Pulmonary artery endothelial cell (primary cell): Measurements from ENCODE around the gene INTS4. TPM values are rescaled to one million over a fixed set of nuclear protein-coding genes. Genes with fewer than 3 reads are reported as not detected.
"Not testable (repeated sequence)": the region's sequence is repeated elsewhere in the genome, so short reads cannot be mapped to it uniquely, and the experiment has no call there.

ENCODE experiments used
- DNase-seq: peaks from one replicate; pipeline ENCODE4 v3.0.0-alpha.2; 2011; ENCODE audit warnings: low read depth, low spot score
- total RNA-seq: library from RNA; depleted of rRNA; stranded (reverse); fragments of >200 nt; gene quantifications from 2 replicates; pipeline ENCODE4 v1.2.3, GENCODE V29; 2014

The INTS4 gene
- total RNA-seq, 1 donor from 2014 or later: 30.5 TPM

GRCh38 chr11:77882396-77882795 lies 112.1 kb downstream of the INTS4 start:
- no peak for DNase-seq

GRCh38 chr11:77879218-77879617 lies 115.2 kb downstream of the INTS4 start:
- no peak for DNase-seq

DNA sequence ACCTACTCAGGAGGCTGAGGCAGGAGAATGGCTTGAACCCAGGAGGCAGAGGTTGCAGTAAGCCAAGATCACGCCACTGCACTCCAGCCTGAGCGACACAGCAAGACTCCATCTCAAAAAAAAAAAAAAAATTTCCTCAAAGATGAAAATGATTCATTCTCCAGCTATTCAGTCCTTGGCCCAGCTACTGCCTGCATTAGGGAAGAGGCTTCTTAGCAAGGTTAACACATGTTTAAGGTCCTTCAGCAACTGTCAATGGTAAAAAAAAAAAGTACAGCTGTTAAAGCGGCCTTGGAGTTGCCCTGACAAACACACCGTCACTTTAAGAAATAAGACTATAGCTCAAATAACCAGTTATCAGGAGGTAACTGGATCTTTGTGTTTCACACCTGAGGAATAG lies 116.2 kb downstream of the INTS4 start:
- DNase-seq: peak; percentile 4

- no peak for DNase-seq
Measured at GRCh38 chr11:77876045-77876444, 118.4 kb downstream of the INTS4 start.

DNA sequence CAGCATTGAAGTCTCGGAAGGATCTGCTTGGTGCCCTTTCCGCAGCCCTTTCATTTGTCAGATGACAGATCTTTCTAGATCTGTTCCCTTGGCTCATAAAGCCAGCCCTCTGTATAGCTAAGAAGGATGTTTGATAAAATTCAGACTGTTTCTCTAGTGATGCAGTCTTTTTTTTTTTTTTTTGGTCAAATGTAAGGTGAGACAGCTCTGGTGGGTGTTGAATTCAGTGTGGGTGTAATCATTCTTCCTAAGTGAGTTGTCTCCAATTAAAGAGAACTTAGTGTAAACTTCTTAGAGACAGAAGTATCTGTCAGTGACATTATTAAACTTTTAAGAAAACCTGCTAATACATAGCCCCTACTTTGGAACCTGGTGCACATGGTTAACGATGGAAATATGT lies 120.3 kb downstream of the INTS4 start:
- DNase-seq: no peak

DNA sequence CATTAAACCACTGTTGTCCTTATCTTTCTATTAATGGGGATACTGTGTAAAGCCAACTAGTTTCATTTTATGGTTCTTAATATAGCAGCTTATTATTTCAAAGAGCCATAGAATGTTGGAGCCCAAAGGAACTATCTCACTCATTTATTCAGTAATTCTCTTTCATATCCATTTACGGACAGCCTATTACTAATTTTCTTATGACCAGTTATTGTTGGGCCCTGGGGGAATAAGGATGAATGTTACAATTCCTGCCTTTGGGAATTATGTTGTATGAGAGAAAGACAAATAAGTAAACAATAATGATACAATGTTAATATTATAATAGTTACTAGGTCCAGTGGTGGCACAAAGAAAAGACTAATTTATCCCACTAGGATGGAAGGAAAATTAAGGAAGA lies 121.1 kb downstream of the INTS4 start:
- no peak for DNase-seq

GRCh38 chr11:77871855-77872254 lies 122.6 kb downstream of the INTS4 start:
- no peak for DNase-seq

GRCh38 chr11:77868744-77869143 lies 125.7 kb downstream of the INTS4 start:
- no peak for DNase-seq

- DNase-seq: no peak
Measured at GRCh38 chr11:77866336-77866735, 128.1 kb downstream of the INTS4 start.

DNA sequence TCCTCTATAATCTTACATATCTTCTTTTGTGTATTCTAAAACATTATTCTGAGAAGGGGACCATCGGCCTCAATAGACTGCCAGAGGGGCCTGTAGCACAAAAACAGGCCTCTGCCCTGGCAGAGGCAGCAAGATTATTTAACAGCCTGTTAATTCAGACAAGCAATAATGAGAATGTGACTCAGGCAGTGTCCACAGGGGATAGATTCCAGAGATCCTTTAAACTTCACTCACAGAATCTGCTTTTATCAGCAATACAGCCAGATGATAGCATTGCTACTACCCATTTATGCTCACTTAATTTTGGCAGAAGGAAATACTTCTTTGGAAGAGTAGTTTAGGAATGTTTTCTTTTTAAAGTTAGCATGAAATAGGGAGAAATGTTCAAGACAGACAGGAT lies 128.7 kb downstream of the INTS4 start:
- no peak for DNase-seq

DNA sequence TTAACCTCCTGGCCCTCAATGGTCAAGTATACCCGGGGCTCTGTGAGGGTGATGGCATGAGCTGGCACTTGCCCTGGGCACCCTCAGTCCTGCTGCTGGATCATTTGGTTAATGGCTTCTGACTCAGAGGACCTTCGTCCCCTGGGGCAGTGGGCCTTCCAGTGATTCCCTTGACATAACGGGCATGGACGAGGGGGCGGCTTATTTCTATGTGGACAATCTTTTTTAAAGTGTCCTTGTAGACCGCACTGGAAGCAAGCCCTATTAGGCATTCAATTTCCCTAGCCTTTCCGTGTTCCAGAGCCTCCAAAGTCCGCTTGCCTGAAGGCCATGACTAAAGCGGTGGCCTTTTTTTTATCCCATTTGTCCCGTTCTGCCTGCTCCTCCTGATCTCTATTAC lies 133.0 kb downstream of the INTS4 start:
- not testable (repeated sequence) for DNase-seq

DNA sequence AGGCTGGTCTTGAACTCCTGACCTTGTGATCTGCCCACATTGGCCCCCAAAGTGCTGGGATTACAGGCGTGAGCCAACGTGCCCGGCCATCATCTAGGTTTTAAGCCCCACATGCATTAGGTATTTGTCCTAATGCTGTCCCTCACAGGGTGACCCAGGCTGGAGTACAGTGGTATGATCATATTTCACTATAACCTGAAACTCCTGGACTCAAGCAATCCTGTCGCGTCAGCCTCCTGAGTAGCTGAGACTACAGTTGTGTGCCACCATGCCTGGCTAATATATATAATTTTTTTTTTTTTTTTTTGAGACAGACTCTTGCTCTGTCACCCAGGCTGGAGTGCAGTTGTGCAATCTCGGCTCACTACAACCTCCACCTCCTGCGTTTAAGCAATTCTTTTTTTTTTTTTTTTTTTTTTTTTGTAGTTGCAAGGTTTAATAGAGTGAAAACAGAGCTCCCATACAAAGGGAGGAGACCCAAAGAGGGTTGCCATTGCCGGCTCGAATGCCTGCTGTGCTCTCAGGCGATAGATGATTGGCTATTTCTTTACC lies 136.5 kb downstream of the INTS4 start:
- DNase-seq: not testable (repeated sequence)

GRCh38 chr11:77854838-77855237 lies 139.6 kb downstream of the INTS4 start:
- no peak for DNase-seq

GRCh38 chr11:77851503-77851902 lies 143.0 kb downstream of the INTS4 start:
- DNase-seq: no peak

DNA sequence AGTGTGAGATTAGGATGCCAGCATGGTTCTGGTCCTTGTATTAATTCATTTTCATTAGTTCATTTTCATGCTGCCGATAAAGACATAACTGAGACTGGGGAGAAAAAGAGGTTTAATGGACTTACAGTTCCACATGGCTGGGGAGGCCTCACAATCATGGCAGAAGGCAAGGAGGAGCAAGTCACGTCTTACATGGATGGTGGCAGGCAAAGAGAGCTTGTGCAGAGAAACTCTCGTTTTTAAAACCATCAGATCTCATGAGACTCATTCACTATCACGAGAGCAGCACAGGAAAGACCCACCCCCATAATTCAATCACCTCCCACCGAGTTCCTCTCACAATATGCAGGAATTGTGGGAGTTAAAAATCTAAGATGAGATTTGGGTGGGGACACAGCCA lies 150.8 kb downstream of the INTS4 start:
- not testable (repeated sequence) for DNase-seq

DNA sequence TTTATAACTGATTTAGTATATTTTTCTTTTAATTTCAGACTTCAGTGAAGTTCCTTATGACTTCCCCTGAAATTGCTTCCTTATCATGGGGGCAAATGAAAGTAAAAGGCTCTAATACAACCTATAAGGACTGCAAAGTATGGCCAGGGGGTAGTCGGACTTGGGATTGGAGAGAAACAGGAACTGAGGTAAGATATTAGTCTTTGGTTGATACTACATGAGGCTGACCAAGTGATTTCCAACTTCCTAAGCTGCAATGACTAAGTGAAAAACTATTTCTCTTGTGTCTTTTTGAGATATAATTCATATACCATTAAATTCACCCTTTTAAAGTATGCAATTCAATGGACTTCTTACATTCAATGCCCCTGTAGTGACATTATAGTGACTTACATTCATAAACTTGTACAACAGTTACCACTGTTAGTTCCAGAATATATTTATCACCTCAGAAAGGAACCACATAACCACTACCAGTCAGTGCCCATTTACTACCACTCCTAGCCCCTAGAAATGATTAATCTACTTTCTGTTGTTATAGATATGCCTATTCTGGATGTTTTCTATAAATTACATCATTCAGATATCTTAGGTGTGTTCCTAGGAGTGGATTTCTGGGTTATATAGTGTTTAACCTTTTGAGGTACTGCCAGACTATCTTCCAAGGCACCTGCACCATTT lies 151.9 kb downstream of the INTS4 start:
- peak; percentile 13 for DNase-seq

DNA sequence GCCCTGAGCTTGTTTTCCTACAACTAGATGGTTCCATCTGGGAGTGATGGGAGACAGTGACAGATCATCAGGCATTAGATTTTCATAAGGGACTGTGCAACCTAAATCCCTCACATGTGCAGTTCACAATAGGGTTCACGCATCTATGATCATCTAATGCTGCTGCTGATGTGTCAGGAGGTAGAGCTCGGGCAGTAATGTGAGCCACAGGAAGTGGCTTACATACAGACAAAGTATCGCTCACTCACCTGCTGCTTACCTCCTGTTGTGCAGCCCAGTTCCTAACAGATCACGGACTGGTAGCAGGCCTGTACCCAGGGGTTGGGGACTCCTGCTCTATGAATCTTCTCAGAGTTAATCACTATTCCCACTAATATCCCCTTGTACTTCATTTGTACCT lies 161.2 kb downstream of the INTS4 start:
- DNase-seq: no peak

DNA sequence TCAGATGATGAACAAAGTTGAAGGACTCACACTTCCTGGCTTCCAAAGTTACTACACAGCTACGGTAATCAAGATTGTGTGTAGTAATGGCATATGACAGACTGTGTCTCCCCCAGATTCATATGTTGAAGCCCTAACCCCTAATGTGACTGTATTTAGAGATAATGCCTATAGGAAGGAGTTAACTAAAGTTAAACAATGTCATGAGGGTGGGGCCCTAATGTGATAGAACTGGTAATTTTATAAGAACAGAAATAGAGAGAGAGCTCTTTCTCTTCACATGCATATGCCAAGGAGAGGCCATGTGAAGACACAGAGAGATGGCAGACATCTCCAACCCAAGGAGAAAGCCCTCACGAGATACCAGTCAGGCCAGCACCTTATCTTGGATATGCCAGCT lies 165.5 kb downstream of the INTS4 start:
- DNase-seq: no peak

Other genes starting within 250 kb of the INTS4 start
- gene RSF1, start 173.9 kb downstream of the INTS4 start, total RNA-seq: 29.1 and 44.2 TPM in 2 replicates
- gene AAMDC, start 173.5 kb downstream of the INTS4 start, total RNA-seq: 51.1 and 65.3 TPM in 2 replicates
- 0.20 and 2.0 TPM in 2 replicates for gene KCTD14, start 28.6 kb upstream of the INTS4 start, total RNA-seq
- gene THRSP, start 69.2 kb upstream of the INTS4 start, total RNA-seq: not detected in 2 replicates
- 82.9 and 94.0 TPM in 2 replicates for gene NDUFC2, start 85.2 kb upstream of the INTS4 start, total RNA-seq
- 29.4 and 31.4 TPM in 2 replicates for gene ALG8, start 145.0 kb upstream of the INTS4 start, total RNA-seq
- 4.4 and 10.7 TPM in 2 replicates for gene KCTD21, start 194.0 kb upstream of the INTS4 start, total RNA-seq
- 5.3 and 6.4 TPM in 2 replicates for gene USP35, start 194.3 kb upstream of the INTS4 start, total RNA-seq